ENCODE results near the gene POLN.

DNA sequence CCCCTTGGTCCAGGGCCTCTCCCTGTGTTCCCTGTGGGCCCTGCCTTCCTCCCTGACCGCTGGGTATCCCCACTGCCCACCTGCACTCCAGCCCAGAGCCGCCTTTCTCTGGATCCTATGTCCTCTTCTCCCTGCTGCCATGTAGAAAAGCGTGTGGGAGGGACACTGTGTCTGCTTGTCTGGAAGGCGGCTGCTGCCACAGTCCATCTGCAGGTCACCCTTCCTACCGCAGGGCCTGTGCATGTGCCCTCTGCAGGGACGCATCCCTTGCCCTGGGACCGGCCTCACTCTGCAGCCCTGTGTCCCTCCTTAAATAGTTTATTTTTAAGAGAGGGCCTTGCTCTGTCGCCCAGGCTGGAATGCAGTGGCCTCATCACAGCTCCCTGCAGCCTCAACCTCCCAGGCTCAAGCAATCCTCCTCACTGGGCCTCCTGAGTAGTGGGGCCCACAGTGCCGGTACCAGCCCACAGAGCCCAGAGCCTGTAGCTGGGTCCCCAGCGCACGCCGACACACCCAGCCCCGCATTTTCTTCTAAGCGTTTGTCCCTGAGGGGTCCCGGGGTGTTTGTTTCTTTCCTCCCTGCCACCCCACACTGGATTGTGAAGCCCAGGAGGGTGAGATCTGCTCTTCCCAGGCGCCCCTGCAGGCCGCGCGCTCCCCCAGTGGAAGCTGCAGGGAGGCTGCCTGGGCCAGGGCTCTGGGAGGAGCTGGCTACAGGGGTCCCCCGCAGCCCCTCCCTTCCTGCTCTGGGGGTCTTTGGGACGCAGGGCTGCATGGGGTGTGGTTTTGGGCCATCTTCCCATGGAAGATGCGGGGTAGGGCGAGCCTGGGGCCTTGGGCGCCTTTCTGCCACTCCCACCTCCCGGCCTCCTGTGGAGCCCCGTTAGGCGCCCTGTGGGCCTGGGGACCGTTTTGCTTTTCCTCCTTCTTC is 195.6 kb downstream of the POLN start:
- TF ChIP-seq, protein P1, sequence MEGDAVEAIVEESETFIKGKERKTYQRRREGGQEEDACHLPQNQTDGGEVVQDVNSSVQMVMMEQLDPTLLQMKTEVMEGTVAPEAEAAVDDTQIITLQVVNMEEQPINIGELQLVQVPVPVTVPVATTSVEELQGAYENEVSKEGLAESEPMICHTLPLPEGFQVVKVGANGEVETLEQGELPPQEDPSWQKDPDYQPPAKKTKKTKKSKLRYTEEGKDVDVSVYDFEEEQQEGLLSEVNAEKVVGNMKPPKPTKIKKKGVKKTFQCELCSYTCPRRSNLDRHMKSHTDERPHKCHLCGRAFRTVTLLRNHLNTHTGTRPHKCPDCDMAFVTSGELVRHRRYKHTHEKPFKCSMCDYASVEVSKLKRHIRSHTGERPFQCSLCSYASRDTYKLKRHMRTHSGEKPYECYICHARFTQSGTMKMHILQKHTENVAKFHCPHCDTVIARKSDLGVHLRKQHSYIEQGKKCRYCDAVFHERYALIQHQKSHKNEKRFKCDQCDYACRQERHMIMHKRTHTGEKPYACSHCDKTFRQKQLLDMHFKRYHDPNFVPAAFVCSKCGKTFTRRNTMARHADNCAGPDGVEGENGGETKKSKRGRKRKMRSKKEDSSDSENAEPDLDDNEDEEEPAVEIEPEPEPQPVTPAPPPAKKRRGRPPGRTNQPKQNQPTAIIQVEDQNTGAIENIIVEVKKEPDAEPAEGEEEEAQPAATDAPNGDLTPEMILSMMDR (optimal IDR thresholded peaks at IDR 0.05 in 1 of 3, IDR thresholded peaks at IDR 0.05 in 1 of 3, conservative IDR thresholded peaks at IDR 0.05 in 1 of 3; ENCODE audit: extremely low read depth in 1 of 3, insufficient read depth in 2 of 3, low read length in 3 of 3): no peak
- no peak for TF ChIP-seq EZH2 (IDR thresholded peaks at IDR 0.05; ENCODE audit: low read length)

Data from keratinocyte (primary cell).